Measurements from ENCODE around the gene INO80C. TPM values are rescaled to one million over a fixed set of nuclear protein-coding genes. Genes with fewer than 3 reads are reported as not detected.

The INO80C gene
- total RNA-seq, 4 donors from 2014 or later, result 13.2 to 30.1 (median 17.9) TPM

GRCh38 chr18:35438480-35439234 is 59.1 kb downstream of the INO80C start:
- no peak for DNase-seq
- H3K36me3 ChIP-seq, result no peaks in the 10 kb centered on the region
- intact Hi-C loops (cut with DNase I), result no loop called here
- 80 to 83% methylated on average over 1 of the region's 1 CpG for WGBS, 2 donors
- no peaks in the 10 kb centered on the region for H3K9me3 ChIP-seq
- peak overlapping the region; percentile 10 to 67 (median 60) for H3K27ac ChIP-seq
- no peaks in the 10 kb centered on the region for H3K27me3 ChIP-seq
- TF ChIP-seq POLR2A (IDR thresholded peaks at IDR 0.05), result no peak
- no peak for TF ChIP-seq CTCF (IDR thresholded peaks at IDR 0.05)
- no peak overlapping the region for H3K4me3 ChIP-seq
- peaks cover 0 to 26% (median 8%) of the 10 kb centered on the region in 3 donors for H3K4me1 ChIP-seq

- no peaks in the 10 kb centered on the region for H3K36me3 ChIP-seq
- peak overlapping the region in 1 of 4 donors; percentile 65 for H3K27ac ChIP-seq
- TF ChIP-seq CTCF (IDR thresholded peaks at IDR 0.05) (no peak), POLR2A (IDR thresholded peaks at IDR 0.05) (no peak)
- intact Hi-C loops (cut with DNase I), result no loop called here
- WGBS, 2 donors, result 79 to 81% methylated on average over 2 of the region's 2 CpGs
- H3K4me3 ChIP-seq, result no peak overlapping the region
- H3K4me1 ChIP-seq, result peaks cover 0 to 18% (median 0%) of the 10 kb centered on the region in 3 donors
- DNase-seq, result no peak
- H3K9me3 ChIP-seq, result no peaks in the 10 kb centered on the region
- H3K27me3 ChIP-seq, result no peaks in the 10 kb centered on the region
Observed at GRCh38 chr18:35437836-35438235, 59.9 kb downstream of the INO80C start.

GRCh38 chr18:35436076-35436649 is 61.6 kb downstream of the INO80C start:
- Histone ChIP-seq H3K4me1 (peaks cover 0 to 6% (median 0%) of the 10 kb centered on the region in 3 donors), H3K4me3 (no peak overlapping the region), H3K9me3 (no peaks in the 10 kb centered on the region), H3K27me3 (no peaks in the 10 kb centered on the region), H3K36me3 (no peaks in the 10 kb centered on the region), H3K27ac (no peak overlapping the region)
- WGBS, 2 donors, result 22 to 63% methylated on average over 2 to 3 of the region's 3 CpGs
- no peak for DNase-seq
- TF ChIP-seq CTCF (IDR thresholded peaks at IDR 0.05) (no peak), POLR2A (IDR thresholded peaks at IDR 0.05) (no peak)
- intact Hi-C loops (cut with DNase I), result no loop called here

GRCh38 chr18:35435401-35435800 is 62.4 kb downstream of the INO80C start:
- 89 to 92% methylated on average over 3 of the region's 3 CpGs for WGBS, 2 donors
- peaks cover 0 to 6% (median 0%) of the 10 kb centered on the region in 3 donors for H3K4me1 ChIP-seq
- TF ChIP-seq POLR2A (IDR thresholded peaks at IDR 0.05) (no peak), CTCF (IDR thresholded peaks at IDR 0.05) (no peak)
- H3K27ac ChIP-seq, result no peak overlapping the region
- H3K36me3 ChIP-seq, result no peaks in the 10 kb centered on the region
- H3K4me3 ChIP-seq, result no peak overlapping the region
- intact Hi-C loops (cut with DNase I), result no loop called here
- H3K27me3 ChIP-seq, result no peaks in the 10 kb centered on the region
- no peaks in the 10 kb centered on the region for H3K9me3 ChIP-seq
- DNase-seq, result no peak

DNA sequence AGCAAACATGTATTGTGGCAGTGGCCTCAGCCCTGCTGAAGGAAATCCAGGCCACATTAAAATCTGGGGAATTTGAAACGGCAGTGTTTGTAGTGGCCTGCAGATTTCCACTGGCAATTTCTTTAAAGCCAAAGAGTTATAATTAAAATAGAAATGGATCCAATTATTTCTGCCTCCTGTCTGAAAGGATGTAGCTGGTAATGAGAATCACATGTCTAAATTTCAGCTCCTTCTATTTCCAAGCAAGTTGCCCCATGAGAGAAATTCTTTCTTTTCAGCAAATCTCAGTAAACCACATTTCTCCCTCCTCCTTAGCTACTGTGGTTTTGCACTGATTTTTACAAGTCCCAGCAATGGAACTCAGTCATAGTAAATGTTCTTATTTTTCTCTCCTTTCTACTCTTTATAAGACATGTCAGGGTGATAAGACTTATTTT is 65.2 kb downstream of the INO80C start:
- H3K9me3 ChIP-seq, result no peaks in the 10 kb centered on the region
- TF ChIP-seq CTCF (IDR thresholded peaks at IDR 0.05) (no peak), POLR2A (IDR thresholded peaks at IDR 0.05) (no peak)
- H3K27me3 ChIP-seq, result no peaks in the 10 kb centered on the region
- H3K36me3 ChIP-seq, result no peaks in the 10 kb centered on the region
- no peaks in the 10 kb centered on the region for H3K4me1 ChIP-seq
- no peak for DNase-seq
- intact Hi-C loops (cut with DNase I), result no loop called here
- no peak overlapping the region for H3K27ac ChIP-seq
- no peak overlapping the region for H3K4me3 ChIP-seq
- WGBS, 2 donors, result 40 to 45% methylated on average over 1 of the region's 1 CpG

All from esophagus squamous epithelium (tissue), 5 donors.